GM18519 (cell line): ENCODE measurements around the gene LYSMD1.
"Not testable (repeated sequence)": the region's sequence is repeated elsewhere in the genome, so short reads cannot be mapped to it uniquely, and the experiment has no call there.

Experiments
- ATAC-seq: cut with Tn5 transposase; IDR thresholded peaks from one replicate; pipeline ENCODE4 v1.9.1; 2021; ENCODE audit warnings: mild to moderate bottlenecking, moderate library complexity; ENCODE audit not compliant: unreplicated experiment, low FRiP score

LYSMD1 gene

DNA sequence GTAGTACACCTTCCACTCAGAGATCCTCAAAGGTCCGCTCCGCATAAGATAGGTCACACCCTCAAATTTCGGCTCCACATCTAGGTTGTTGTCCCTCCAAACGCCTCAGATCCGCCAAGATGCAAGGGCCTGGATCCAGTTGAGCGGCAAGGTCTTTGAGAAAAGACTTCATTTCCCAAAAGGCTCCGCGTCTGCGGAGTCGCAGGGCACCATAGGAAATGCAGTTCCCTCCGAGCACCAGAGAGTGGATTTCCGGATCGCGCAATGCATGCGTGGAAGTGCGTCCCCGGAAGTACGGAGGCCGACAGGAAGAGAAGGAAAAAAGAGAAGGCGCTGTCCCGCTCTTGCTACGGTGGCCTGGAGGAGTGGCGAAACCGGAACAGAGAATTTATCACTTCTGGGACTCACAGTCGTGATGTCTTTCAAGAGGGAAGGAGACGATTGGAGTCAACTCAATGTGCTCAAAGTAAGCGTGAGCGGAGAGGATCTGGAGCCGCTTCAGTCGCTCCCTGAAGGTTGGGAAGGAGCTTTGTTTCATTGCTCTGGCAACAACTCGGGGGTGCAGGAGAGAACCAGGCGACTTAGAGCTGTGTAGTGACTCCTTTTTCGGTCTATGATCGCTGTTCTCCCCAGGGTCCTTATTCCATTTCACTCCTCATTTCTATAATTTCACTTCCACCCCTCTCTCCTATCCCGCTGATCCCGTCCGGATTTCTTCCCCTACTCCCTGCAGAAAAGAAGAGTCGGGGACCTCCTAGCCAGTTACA lies at the start of gene LYSMD1, which contains the start of gene SCNM1:
LYSMD1 (minus strand) TSS at position 165 of the 767 bp plus-strand sequence. CDS start 644 bp downstream, outside the sequence.
SCNM1 (plus strand) TSS at position 407 of the 767 bp plus-strand sequence; CDS start at position 416, 9 bp downstream.
- ATAC-seq = peak; percentile 79

- no peak for ATAC-seq
These were observed 47.9 kb upstream of the LYSMD1 start for GRCh38 chr1:151213560-151213959.

DNA sequence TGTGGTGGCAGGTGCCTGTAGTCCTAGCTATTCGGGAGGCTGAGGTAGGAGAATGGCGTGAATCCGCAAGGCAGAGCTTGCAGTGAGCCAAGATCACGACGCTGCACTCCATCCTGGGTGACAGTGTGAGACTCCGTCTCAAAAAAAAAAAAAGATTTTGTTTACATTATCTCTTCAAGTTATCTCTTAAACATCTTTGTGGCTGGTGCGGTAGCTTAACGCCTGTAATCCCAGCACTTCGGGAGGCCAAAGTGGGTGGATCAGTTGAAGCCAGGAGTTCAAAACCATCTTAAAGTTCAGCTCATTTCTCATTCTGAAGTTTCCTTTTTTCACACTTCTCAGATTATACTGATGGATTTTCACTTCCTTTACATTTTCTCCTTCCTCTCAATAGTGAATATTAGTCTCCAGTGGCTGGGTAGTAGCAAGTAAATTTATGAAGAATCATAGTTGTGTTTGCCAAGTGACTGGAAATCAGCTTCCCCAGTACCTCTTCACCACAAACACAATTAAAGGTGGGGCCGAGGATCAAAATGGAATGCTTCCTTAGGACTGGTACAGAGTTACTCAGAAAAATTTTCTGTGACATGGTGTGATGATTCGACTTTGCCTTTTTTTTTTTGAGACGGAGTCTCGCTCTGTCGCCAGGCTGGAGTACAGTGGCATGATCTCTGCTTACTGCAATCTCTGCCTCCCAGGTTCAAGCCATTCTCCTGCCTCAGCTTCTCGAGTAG lies 46.4 kb upstream of the LYSMD1 start:
- ATAC-seq = no peak

DNA sequence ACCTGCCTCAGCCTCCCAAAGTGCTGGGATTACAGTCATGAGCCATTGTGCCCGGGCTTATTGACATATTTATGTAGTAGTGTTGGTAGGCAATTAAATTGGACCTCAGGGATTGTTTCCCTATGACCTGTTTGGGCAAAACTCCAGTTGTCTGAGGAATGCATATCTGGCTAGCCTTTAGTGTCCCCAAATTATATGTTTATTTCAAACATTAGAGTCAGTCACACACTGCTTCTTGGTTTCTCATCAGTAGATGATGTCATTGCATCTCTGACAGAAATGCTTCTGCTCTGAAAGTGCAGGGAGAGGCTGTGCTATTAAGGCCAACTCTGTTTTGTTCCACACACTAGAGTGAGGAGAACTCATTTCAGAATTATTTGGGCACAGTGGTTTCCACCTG lies 45.1 kb upstream of the LYSMD1 start:
- ATAC-seq = no peak

- ATAC-seq = not testable (repeated sequence)
These were observed 39.8 kb upstream of the LYSMD1 start for GRCh38 chr1:151205381-151205965.

DNA sequence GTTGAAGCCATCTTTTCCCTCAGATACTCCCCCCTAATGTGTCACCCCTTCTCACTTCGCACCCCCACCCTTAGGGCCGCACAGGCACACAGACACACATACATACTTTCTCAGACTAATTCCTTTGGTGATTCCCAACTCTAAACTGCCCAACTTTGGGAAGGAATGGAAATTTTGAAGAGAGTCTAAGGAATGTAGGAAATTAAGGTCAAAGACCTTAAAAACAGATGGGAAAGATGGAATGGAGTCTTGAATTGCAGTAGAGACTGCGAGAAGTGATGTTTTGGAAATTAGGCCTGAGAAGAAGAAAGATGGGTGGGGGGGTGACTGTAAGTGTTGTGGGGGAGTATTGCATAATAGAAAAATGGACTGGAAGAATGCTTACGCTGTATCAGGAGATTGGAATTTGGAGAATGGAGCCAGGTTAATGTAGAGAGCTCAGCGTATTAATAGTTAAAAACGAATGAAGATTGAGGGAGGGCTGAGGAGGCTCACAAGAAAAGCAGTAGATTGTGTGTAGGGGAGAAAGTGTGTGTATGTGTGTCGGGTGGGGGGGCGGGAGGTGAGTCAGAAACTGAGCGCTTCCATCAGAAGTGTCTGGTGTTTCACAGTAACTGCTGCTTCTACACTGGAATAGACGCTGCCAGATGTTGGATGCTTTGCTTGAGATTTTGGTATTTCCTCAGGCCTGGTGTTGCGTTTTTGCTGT lies 34.3 kb upstream of the LYSMD1 start:
- no peak for ATAC-seq

GRCh38 chr1:151198254-151199127 lies 32.8 kb upstream of the LYSMD1 start, which contains the start of gene PIP5K1A:
TSS of gene PIP5K1A (plus strand) at chr1:151198552. CDS start at chr1:151198997, 445 bp downstream.
- ATAC-seq = peak; percentile 64

GRCh38 chr1:151197863-151198253 lies 32.2 kb upstream of the LYSMD1 start:
- no peak for ATAC-seq

DNA sequence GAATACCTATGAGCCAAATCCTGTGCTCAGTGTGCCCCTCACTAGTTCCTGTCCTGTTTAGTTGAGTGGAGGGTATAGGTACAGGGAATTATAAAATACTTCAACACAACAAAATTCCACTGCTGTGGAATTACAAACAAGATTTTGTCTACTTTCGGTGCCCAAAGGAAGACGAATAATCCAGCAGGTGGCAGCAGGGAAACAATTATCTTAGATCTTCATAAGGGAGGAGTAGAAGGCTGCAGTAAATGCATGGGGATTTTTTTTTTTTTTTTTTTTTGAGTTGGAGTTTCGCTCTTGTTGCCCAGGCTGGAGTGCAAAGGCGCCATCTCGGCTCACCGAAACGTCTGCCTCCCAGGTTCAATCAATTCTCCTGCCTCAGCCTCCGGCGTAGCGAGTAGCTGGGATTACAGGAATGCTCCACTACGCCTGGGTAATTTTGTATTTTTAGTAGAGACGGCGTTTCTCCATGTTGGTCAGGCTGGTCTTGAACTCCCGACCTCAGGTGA lies 30.6 kb upstream of the LYSMD1 start:
- ATAC-seq = no peak

- not testable (repeated sequence) for ATAC-seq
These were observed 29.3 kb upstream of the LYSMD1 start for GRCh38 chr1:151194894-151195594.

- no peak for ATAC-seq
These were observed 28.2 kb upstream of the LYSMD1 start for GRCh38 chr1:151193856-151194255.

GRCh38 chr1:151193304-151193703 lies 27.6 kb upstream of the LYSMD1 start:
- ATAC-seq = no peak

DNA sequence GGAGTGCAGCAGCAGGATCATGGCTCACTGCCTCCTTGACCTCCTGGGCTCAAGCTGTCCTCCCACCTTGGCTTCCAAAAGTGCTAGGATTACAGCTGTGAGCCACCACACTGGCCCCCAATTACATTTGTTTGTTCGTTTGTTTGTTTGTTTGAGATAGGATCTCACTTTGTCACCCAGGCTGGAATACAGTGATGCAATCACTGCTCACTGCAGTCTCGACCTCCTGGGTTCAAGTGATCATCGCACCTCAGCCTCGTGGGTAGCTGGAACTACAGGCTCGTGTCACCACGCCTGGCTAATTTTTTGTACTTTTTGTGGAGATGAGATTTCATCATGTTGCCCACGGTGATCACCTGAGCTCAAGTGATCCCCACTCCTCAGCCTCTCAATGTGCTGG lies 26.3 kb upstream of the LYSMD1 start:
- no peak for ATAC-seq

GRCh38 chr1:151189637-151190445 lies 24.1 kb upstream of the LYSMD1 start, which contains the start of gene VPS72:
TSS of gene VPS72 (minus strand) at chr1:151190197. CDS start at chr1:151190121, 76 bp downstream.
- ATAC-seq = peak; percentile 69

DNA sequence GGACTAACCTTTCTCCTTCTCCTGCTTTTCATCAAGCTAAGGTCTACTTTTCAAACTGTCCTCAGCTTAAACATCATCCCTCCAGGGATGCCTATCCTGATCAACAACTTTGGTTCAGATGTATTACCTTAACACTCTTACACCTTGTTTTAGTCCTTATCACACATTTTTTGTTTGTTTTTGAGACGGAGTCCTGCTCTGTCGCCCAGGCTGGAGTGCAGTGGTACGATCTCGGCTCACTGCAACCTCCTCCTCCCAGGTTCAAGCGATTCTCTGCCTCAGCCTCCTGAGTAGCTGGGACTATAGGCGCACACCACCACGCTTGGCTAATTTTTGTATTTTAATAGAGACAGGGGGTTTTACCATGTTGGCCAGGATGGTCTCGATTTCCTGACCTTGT lies 23.0 kb upstream of the LYSMD1 start:
- ATAC-seq = not testable (repeated sequence)

- ATAC-seq = no peak
These were observed 21.5 kb upstream of the LYSMD1 start for GRCh38 chr1:151187205-151187604.

DNA sequence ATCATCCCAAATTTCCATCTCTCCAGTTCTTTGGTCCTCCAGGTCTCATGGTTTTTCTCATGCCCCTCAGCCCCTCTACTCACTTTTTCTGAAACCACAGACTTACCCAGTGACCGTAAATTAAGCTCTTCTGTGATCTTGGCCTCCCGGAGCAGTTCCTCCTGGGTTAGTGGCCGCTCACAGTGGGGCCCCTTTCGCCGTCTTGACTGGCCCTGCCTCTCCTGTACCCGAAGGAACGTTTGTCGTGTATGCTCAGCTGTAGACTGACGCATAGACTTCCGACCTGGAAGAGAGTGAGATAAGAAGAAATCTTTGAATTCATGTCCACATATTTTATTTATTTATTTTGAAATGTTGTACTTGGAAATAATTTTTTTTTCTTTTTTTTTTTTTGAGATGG lies 18.5 kb upstream of the LYSMD1 start:
- no peak for ATAC-seq

DNA sequence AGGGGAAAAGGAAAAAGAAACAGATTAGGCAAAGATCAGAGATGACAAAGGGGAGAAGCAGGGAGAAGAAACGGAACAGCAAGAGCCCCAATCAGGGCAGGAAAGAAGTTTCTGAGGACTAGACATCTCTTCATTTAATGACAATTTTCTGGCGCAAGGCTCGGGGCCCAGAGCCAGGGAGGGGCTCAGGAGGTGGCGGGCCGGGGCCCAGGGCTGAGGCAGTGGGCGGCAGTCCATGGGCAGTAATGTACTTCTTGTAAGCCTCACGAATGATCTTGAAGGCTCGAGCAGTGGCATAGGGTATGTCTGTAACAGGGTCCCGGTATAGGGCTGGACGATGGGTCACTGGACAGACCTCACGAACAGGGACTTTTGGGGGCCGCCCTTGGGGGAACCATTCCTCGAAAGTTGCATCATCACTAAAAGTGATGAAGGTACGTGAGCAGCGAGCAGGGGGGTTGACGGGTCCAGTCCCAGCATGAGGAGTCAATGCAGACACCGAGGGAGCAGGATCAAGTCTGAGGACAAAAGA lies 10.9 kb upstream of the LYSMD1 start:
- no peak for ATAC-seq
